Subcutaneous adipose tissue (tissue), 4 donors: ENCODE measurements around the gene C6orf62. TPM values are rescaled to one million over a fixed set of nuclear protein-coding genes. Genes with fewer than 3 reads are reported as not detected.

Experiments used
- CTCF ChIP-seq: fragments of 450-650 bp; IDR thresholded peaks from one replicate; pipeline ENCODE4 v1.5.1; 2016; ENCODE audit warnings: low read depth, mild to moderate bottlenecking, control low read depth, antibody characterized with exemption, moderate library complexity
- total RNA-seq, 4 donors: library from RNA; depleted of rRNA; stranded (reverse); fragments of >200 nt; gene quantifications; one replicate each; pipeline ENCODE4 v1.1.0, GENCODE V29; 2016

The C6orf62 gene
- total RNA-seq, 4 donors from 2014 or later, result 70.1 to 126 (median 90.8) TPM

- no peak for TF ChIP-seq CTCF
These were observed 25.9 kb downstream of the C6orf62 start for GRCh38 chr6:24692848-24693592.

DNA sequence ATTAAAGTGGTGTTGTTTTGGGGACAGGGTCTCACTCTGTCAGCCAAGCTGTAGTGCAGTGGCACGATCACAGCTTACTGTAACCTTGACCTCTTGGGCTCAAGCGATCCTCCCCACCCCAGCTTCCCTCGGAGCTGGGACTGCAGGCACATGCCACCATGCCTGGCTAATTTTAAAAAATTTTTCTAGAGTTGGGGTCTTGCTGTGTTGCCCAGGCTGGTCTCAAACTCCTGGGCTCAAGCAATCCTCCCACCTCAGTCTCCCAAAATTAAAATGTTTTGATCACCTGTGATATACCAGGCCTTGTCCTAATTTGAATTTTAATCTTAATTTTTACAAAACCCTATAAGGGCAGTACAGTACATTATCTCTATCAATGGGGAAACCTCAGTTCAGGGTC, 26.5 kb downstream of the C6orf62 start:
- TF ChIP-seq CTCF, result no peak

- TF ChIP-seq CTCF, result no peak
These were observed 27.0 kb downstream of the C6orf62 start for GRCh38 chr6:24692003-24692402.

GRCh38 chr6:24691550-24691949, 27.4 kb downstream of the C6orf62 start:
- no peak for TF ChIP-seq CTCF

GRCh38 chr6:24690593-24690992, 28.4 kb downstream of the C6orf62 start:
- no peak for TF ChIP-seq CTCF

DNA sequence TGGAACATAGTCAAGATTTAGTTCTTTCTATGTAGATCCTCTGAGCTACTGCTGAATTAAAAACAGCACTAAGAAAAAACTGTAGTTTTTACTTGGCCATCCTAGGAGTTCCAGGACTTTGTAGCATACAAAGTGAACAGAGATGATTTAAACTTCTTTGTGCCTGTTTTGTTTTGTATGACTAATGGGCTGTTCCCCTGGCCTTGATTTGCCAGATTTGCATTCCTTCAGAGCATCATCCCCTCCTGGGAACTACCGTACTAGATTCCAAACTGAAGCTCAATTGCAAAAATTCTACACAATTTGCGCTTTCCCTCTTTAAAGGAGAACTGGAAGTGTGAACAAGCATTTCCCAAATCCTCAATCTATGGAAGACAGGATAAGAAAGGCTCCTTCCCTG, 29.0 kb downstream of the C6orf62 start:
- TF ChIP-seq CTCF, result no peak

GRCh38 chr6:24686946-24687345, 32.0 kb downstream of the C6orf62 start:
- TF ChIP-seq CTCF, result no peak
